Mesothelial cell of epicardium (in vitro differentiated cells): ENCODE results near the gene GOLIM4. TPM values are rescaled to one million over a fixed set of nuclear protein-coding genes. Genes with fewer than 3 reads are reported as not detected.

ENCODE experiments used
- DNase-seq, 2 experiments: peaks; one replicate each; pipeline ENCODE4 v3.0.0; 2021; ENCODE audit warnings: low spot score in 2 of 2; ENCODE audit not compliant: unreplicated experiment in 2 of 2
- H3K27ac Mint-ChIP-seq: 2 replicates; pipeline ENCODE4 v1.8.0; 2021; ENCODE audit warnings: mixed read lengths
- H3K27me3 Mint-ChIP-seq: 2 replicates; pipeline ENCODE4 v1.8.0; 2021; ENCODE audit warnings: low read depth, mixed read lengths
- H3K36me3 Mint-ChIP-seq: 2 replicates; pipeline ENCODE4 v1.8.0; 2021; ENCODE audit warnings: mixed read lengths
- H3K4me1 Mint-ChIP-seq: 2 replicates; pipeline ENCODE4 v1.8.0; 2021; ENCODE audit warnings: mixed read lengths
- H3K4me3 Mint-ChIP-seq: 2 replicates; pipeline ENCODE4 v1.8.0; 2021; ENCODE audit warnings: mild to moderate bottlenecking, moderate library complexity, mixed read lengths
- H3K9me3 Mint-ChIP-seq: 2 replicates; pipeline ENCODE4 v1.8.0; 2021; ENCODE audit warnings: mixed read lengths
- CTCF ChIP-seq: fragments of 200-600 bp; sonication (generic); IDR thresholded peaks from one replicate; pipeline ENCODE4 v1.5.0; 2021; ENCODE audit warnings: antibody characterized with exemption; ENCODE audit not compliant: unreplicated experiment
- total RNA-seq: library from RNA; stranded (reverse); gene quantifications from 3 replicates; pipeline ENCODE4 v1.2.1, GENCODE V29; 2021

The GOLIM4 gene
- total RNA-seq, 1 donor from 2014 or later: 93.7 TPM

GRCh38 chr3:167967257-167968036 lies 128.3 kb downstream of the GOLIM4 start:
- TF ChIP-seq CTCF: no peak
- Mint-ChIP-seq H3K27ac (no peak overlapping the region), H3K9me3 (peaks cover 3% of the 10 kb centered on the region), H3K4me3 (no peak overlapping the region), H3K36me3 (no peaks in the 10 kb centered on the region), H3K27me3 (no peaks in the 10 kb centered on the region), H3K4me1 (peaks cover 3% of the 10 kb centered on the region)
- DNase-seq: no peak
